ENCODE measurements around the gene HS3ST2. TPM values are rescaled to one million over a fixed set of nuclear protein-coding genes. Genes with fewer than 3 reads are reported as not detected.

The HS3ST2 gene
- total and polyA plus RNA-seq, 2 of the 8 experiments (the other 6 are each of a cell fraction or from before 2014, with no cell fraction given) = 1.7 to 3.7 TPM

- 87% methylated on average over 2 of the region's 2 CpGs; no CpG with 5 or more reads in 1 of the 2 experiments for WGBS, 2 experiments (ENCODE audit: extremely low coverage in 1 of 2, insufficient coverage in 1 of 2, insufficient read length in 1 of 2, insufficient replicate concordance in 2 of 2, low coverage in 1 of 2, low lambda C conversion rate in 2 of 2, missing lambda C conversion rate in 1 of 2)
- no peak for TF ChIP-seq CHD7 (IDR thresholded peaks at IDR 0.05; ENCODE audit: insufficient replicate concordance, low read length)
Measured at GRCh38 chr16:22847690-22848089, 33.7 kb downstream of the HS3ST2 start.

More at GRCh38 chr16:22847690-22848089, 33.7 kb downstream of the HS3ST2 start:
- Histone ChIP-seq H3K9ac (replicated peaks in 1 of 4; ENCODE audit: extremely low read depth in 1 of 4, low read depth in 3 of 4, low read length in 3 of 4) (no peak overlapping the region), H3K79me1 (ENCODE audit: low read depth, low read length) (no peaks in the 10 kb centered on the region), H4K20me1 (replicated peaks in 1 of 2; ENCODE audit: control insufficient read depth in 1 of 2, insufficient read depth in 2 of 2, low read length in 2 of 2) (no peaks in the 10 kb centered on the region), H2BK12ac (ENCODE audit: low read depth, low read length) (no peak overlapping the region), H2AK5ac (ENCODE audit: low read depth, low read length) (no peak overlapping the region), H3K36me3 (ENCODE audit: control insufficient read depth in 2 of 4, insufficient read depth in 4 of 4, low read length in 3 of 4) (no peaks in the 10 kb centered on the region), H4K91ac (replicated peaks; ENCODE audit: insufficient read length, low read length) (no peak overlapping the region), H2BK120ac (replicated peaks; ENCODE audit: low read depth, low read length) (no peak overlapping the region), H3K14ac (ENCODE audit: insufficient read length) (no peak overlapping the region), H3K18ac (ENCODE audit: extremely low read depth, low read length) (no peak overlapping the region), H2BK15ac (ENCODE audit: low read length) (no peak overlapping the region), H3K23me2 (ENCODE audit: low read depth, low read length) (no peaks in the 10 kb centered on the region), H3K4me3 (ENCODE audit: extremely low read depth in 1 of 4, insufficient read depth in 2 of 4, low read depth in 3 of 4, low read length in 4 of 4) (no peak overlapping the region), H2BK5ac (ENCODE audit: low read depth, low read length) (no peak overlapping the region), H4K8ac (ENCODE audit: extremely low read depth, insufficient read depth, low read length) (no peak overlapping the region), H4K5ac (ENCODE audit: insufficient read length, low read depth, low read length) (no peak overlapping the region), H2AFZ (ENCODE audit: low read length) (no peak overlapping the region), H3K23ac (ENCODE audit: insufficient read length) (no peak overlapping the region), H3K27me3 (replicated peaks in 1 of 4; ENCODE audit: control insufficient read depth in 3 of 4, extremely low read depth in 1 of 4, insufficient read depth in 3 of 4, low read length in 3 of 4) (no peaks in the 10 kb centered on the region), H3K4me1 (replicated peaks in 1 of 4; ENCODE audit: control insufficient read depth in 3 of 4, insufficient read depth in 4 of 4, low read length in 3 of 4) (peaks cover 6 to 12% (median 7%) of the 10 kb centered on the region in 4 experiments; a peak in 4 of 7 replicates), H3K4ac (replicated peaks; ENCODE audit: insufficient read length, low read depth, low read length) (no peak overlapping the region), H2BK20ac (ENCODE audit: low read length) (no peak overlapping the region), H3K79me2 (ENCODE audit: control insufficient read depth in 1 of 2, insufficient read depth in 2 of 2, low read length in 2 of 2) (no peaks in the 10 kb centered on the region), H3K27ac (ENCODE audit: low read depth, low read length) (no peak overlapping the region), H3K9me3 (ENCODE audit: insufficient read depth in 2 of 2, low read depth in 1 of 2, low read length in 1 of 2) (no peaks in the 10 kb centered on the region), H3K4me2 (ENCODE audit: insufficient read depth in 1 of 2, low read depth in 2 of 2, low read length in 2 of 2) (no peak overlapping the region), H3K56ac (replicated peaks; ENCODE audit: insufficient read length, low read depth, low read length) (no peak overlapping the region)
- POLR2A ChIA-PET (ENCODE audit: partially characterized antibody) = no interaction called here
- CTCF ChIA-PET (ENCODE audit: partially characterized antibody) = no interaction called here
- FAIRE-seq = no peak
- no peak for DNase-seq (ENCODE audit: low read depth in 1 of 2, low spot score in 2 of 2)
